ENCODE measurements around the gene PPM1H.

DNA sequence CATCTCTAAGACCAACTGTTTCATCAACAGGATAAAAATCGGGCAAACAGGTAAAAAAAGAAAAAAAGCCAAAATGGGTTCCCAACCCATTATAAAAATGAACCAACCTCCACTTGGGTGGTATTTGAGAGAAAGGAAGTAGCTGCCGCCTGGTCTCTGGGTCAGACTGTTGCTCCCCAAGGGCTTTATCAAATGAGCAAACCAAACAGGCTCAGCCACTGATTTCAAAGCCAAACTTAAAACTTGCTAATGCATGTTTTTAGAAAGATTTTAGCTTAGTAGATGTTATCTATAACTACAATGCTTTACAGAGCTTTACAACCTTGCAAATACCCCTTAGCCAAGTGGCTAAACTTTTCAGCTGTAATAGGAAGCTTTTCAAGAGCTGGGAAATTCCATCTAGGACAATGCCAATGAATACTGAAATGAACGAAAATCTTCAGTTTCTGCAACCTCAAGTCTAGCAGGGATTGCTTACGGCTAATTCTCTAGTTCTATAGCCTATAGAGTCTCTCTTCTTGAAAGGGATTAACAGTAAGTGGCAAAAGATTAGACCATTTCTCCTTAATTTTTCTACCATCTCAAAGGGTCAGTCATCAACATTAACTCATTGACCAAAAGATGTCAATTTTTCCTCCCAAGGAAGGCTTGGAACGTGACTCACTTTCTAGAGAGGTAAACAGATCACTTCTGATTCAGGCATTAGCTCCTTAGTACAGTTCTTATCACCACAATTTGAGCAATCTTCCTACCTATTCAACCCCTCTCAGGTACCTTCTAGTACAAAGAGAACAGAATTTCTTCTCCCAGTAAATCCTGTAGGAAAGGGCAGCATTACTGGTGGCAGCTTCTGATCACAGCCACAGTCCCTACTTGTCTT lies 4.2 kb downstream of the PPM1H start:
- TF ChIP-seq, protein P1, sequence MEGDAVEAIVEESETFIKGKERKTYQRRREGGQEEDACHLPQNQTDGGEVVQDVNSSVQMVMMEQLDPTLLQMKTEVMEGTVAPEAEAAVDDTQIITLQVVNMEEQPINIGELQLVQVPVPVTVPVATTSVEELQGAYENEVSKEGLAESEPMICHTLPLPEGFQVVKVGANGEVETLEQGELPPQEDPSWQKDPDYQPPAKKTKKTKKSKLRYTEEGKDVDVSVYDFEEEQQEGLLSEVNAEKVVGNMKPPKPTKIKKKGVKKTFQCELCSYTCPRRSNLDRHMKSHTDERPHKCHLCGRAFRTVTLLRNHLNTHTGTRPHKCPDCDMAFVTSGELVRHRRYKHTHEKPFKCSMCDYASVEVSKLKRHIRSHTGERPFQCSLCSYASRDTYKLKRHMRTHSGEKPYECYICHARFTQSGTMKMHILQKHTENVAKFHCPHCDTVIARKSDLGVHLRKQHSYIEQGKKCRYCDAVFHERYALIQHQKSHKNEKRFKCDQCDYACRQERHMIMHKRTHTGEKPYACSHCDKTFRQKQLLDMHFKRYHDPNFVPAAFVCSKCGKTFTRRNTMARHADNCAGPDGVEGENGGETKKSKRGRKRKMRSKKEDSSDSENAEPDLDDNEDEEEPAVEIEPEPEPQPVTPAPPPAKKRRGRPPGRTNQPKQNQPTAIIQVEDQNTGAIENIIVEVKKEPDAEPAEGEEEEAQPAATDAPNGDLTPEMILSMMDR (IDR thresholded peaks at IDR 0.05), result no peak
- no peak for TF ChIP-seq POLR2A (IDR thresholded peaks at IDR 0.05)
- no peak for TF ChIP-seq EP300 (IDR thresholded peaks at IDR 0.05)
- TF ChIP-seq POLR2AphosphoS5 (IDR thresholded peaks at IDR 0.05), result no peak

Measured in sigmoid colon (tissue), 4 donors.